Body of pancreas (tissue), 4 donors: ENCODE measurements around the gene FFAR4.

Experiments used
- CTCF ChIP-seq, 7 experiments: fragments of 450-650 bp in 4 of 7; fragments of 200-600 bp in 3 of 7; sonication (generic) in 3 of 7; IDR thresholded peaks; one replicate each; pipeline ENCODE4 v1.5.1; 2016 to 2019; ENCODE audit warnings: antibody characterized with exemption in 7 of 7
- POLR2A ChIP-seq, 3 donors: fragments of 450-650 bp; IDR thresholded peaks; one replicate each; pipeline ENCODE4 v1.6.1; 2016; ENCODE audit warnings: antibody characterized with exemption in 3 of 3, mild to moderate bottlenecking in 2 of 3

GRCh38 chr10:93590638-93591037 lies 24.2 kb downstream of the FFAR4 start:
- no peak for TF ChIP-seq CTCF (IDR thresholded peaks at IDR 0.05)
- TF ChIP-seq POLR2A (IDR thresholded peaks at IDR 0.05): no peak
